Fibroblast of lung (primary cell): Measurements from ENCODE around the gene DPH6. TPM values are rescaled to one million over a fixed set of nuclear protein-coding genes. Genes with fewer than 3 reads are reported as not detected.
A peak's percentile ranks its signal among the peaks of the same experiment; 100 is the strongest.

Experiments
- DNase-seq, 2 donors: peaks; one replicate each; pipeline versions ENCODE4 v3.0.0 to v3.0.0-alpha.2; 2010; ENCODE audit warnings: low read depth in 2 of 2
- H2AFZ ChIP-seq: 2 replicates; pipeline ENCODE4 v1.5.1; 2012; ENCODE audit warnings: low read length, control low read depth, inconsistent platforms
- H3K27ac ChIP-seq: 2 replicates; pipeline ENCODE4 v1.5.1; 2011; ENCODE audit warnings: low read length, control low read depth; ENCODE audit not compliant: insufficient read depth
- H3K27me3 ChIP-seq: 2 replicates; pipeline ENCODE4 v1.5.1; 2011; ENCODE audit warnings: mild to moderate bottlenecking, low read length; ENCODE audit not compliant: control insufficient read depth, insufficient read depth
- H3K36me3 ChIP-seq: 2 replicates; pipeline ENCODE4 v1.5.1; 2011; ENCODE audit warnings: low read length; ENCODE audit not compliant: control insufficient read depth, insufficient read depth
- H3K4me1 ChIP-seq: 2 replicates; pipeline ENCODE4 v1.5.1; 2011; ENCODE audit warnings: low read length; ENCODE audit not compliant: control insufficient read depth, insufficient read depth; ENCODE audit errors: extremely low read depth
- H3K4me2 ChIP-seq: 2 replicates; pipeline ENCODE4 v1.5.1; 2011; ENCODE audit warnings: low read length, control low read depth; ENCODE audit not compliant: insufficient read depth; ENCODE audit errors: extremely low read depth
- H3K4me3 ChIP-seq, 4 experiments: fragments of 200-600 bp in 1 of 4; sonication (generic) in 1 of 4; replicated peaks in 1 of 4; 2 replicates each; pipeline ENCODE4 v1.5.1; 2011 to 2016; ENCODE audit warnings: low read length in 4 of 4, low read depth in 3 of 4, mild to moderate bottlenecking in 3 of 4, control low read depth in 2 of 4, inconsistent platforms in 1 of 4, mixed read lengths in 1 of 4; ENCODE audit not compliant: insufficient read depth in 1 of 4; ENCODE audit errors: control extremely low read depth in 1 of 4
- H3K79me2 ChIP-seq: 2 replicates; pipeline ENCODE4 v1.5.1; 2012; ENCODE audit warnings: mild to moderate bottlenecking, low read length, inconsistent platforms; ENCODE audit not compliant: control insufficient read depth, insufficient read depth
- H3K9ac ChIP-seq: 2 replicates; pipeline ENCODE4 v1.5.1; 2011; ENCODE audit warnings: mild to moderate bottlenecking, low read length, control low read depth; ENCODE audit not compliant: insufficient read depth
- H3K9me3 ChIP-seq: 2 replicates; pipeline ENCODE4 v1.5.1; 2012; ENCODE audit warnings: low read depth, low read length; ENCODE audit not compliant: control insufficient read depth, insufficient read depth
- H4K20me1 ChIP-seq: 2 replicates; pipeline ENCODE4 v1.5.1; 2011; ENCODE audit warnings: low read length; ENCODE audit not compliant: control insufficient read depth, insufficient read depth; ENCODE audit errors: extremely low read depth
- CTCF ChIP-seq, 2 donors: IDR thresholded peaks in 1 of 2; conservative IDR thresholded peaks in 1 of 2; 1 replicate in 1 of 2; 2 replicates in 1 of 2; pipeline ENCODE4 v1.5.1; 2011 to 2012; ENCODE audit warnings: low read length in 2 of 2, control low read depth in 1 of 2, inconsistent platforms in 1 of 2, low read depth in 1 of 2, mild to moderate bottlenecking in 1 of 2
- EZH2 ChIP-seq: IDR thresholded peaks from 2 replicates; pipeline ENCODE4 v1.5.1; 2012; ENCODE audit warnings: low read length, control low read depth, mild to moderate bottlenecking; ENCODE audit errors: missing control alignments
- polyA plus RNA-seq, 2 donors: library from polyadenylated mRNA; depleted of rRNA in 1 of 2; stranded (reverse) in 1 of 2; unstranded in 1 of 2; fragments of >200 nt; gene quantifications; 2 replicates each; pipeline ENCODE4 v1.2.1, GENCODE V29; 2011 to 2012; ENCODE audit warnings: missing spikeins in 1 of 2
- total RNA-seq: library from RNA; depleted of rRNA; stranded (reverse); fragments of >200 nt; gene quantifications from 2 replicates; pipeline ENCODE4 v1.2.1, GENCODE V29; 2014

DPH6 gene
- total and polyA plus RNA-seq, 2 donors (not counting 1 experiment from before 2014, with no cell fraction given), result 9.7 to 13.5 TPM

- H3K9me3 ChIP-seq, result no peaks in the 10 kb centered on the region
- H3K27me3 ChIP-seq, result no peaks in the 10 kb centered on the region
- peak; percentile 56 to 85 for DNase-seq
- H3K27ac ChIP-seq, result no peak overlapping the region
- no peaks in the 10 kb centered on the region for H3K36me3 ChIP-seq
- H3K9ac ChIP-seq, result no peak overlapping the region
- peaks cover 2% of the 10 kb centered on the region for H3K4me1 ChIP-seq
- H2AFZ ChIP-seq, result no peak overlapping the region
- TF ChIP-seq EZH2, result no peak
- TF ChIP-seq CTCF (conservative IDR thresholded peaks at IDR 0.05 in 1 of 2, IDR thresholded peaks at IDR 0.05 in 1 of 2; ENCODE audit: low read depth in 1 of 2, low read length in 2 of 2), result no peak
- no peaks in the 10 kb centered on the region for H4K20me1 ChIP-seq
- H3K4me3 ChIP-seq, result no peak overlapping the region
- H3K4me2 ChIP-seq, result no peak overlapping the region
- no peaks in the 10 kb centered on the region for H3K79me2 ChIP-seq
Observed at GRCh38 chr15:35450492-35450891, 95.5 kb downstream of the DPH6 start.

- TF ChIP-seq EZH2 (no peak), CTCF (conservative IDR thresholded peaks at IDR 0.05 in 1 of 2, IDR thresholded peaks at IDR 0.05 in 1 of 2; ENCODE audit: low read depth in 1 of 2, low read length in 2 of 2) (no peak)
- Histone ChIP-seq H3K9me3 (no peaks in the 10 kb centered on the region), H2AFZ (no peak overlapping the region), H3K4me3 (no peak overlapping the region), H3K27ac (no peak overlapping the region), H3K9ac (no peak overlapping the region), H3K79me2 (no peaks in the 10 kb centered on the region), H3K36me3 (no peaks in the 10 kb centered on the region), H3K27me3 (no peaks in the 10 kb centered on the region), H3K4me1 (peaks cover 2% of the 10 kb centered on the region), H4K20me1 (no peaks in the 10 kb centered on the region), H3K4me2 (no peak overlapping the region)
- peak in 1 of 2 donors; percentile 53 for DNase-seq
Observed at GRCh38 chr15:35448294-35448693, 97.7 kb downstream of the DPH6 start.

- Histone ChIP-seq H4K20me1 (no peaks in the 10 kb centered on the region), H3K4me3 (no peak overlapping the region), H3K36me3 (no peaks in the 10 kb centered on the region), H3K9ac (no peak overlapping the region), H3K27me3 (no peaks in the 10 kb centered on the region), H3K9me3 (no peaks in the 10 kb centered on the region), H3K79me2 (no peaks in the 10 kb centered on the region), H3K27ac (no peak overlapping the region), H3K4me1 (peaks cover 2% of the 10 kb centered on the region), H3K4me2 (no peak overlapping the region), H2AFZ (no peak overlapping the region)
- DNase-seq, result peak; percentile 10 to 63
- no peak for TF ChIP-seq CTCF (conservative IDR thresholded peaks at IDR 0.05 in 1 of 2, IDR thresholded peaks at IDR 0.05 in 1 of 2; ENCODE audit: low read depth in 1 of 2, low read length in 2 of 2)
- no peak for TF ChIP-seq EZH2
Observed at GRCh38 chr15:35445891-35446290, 100.1 kb downstream of the DPH6 start.
